GM12864 (cell line): ENCODE results near the gene SAMD3.

Experiments
- DNase-seq: peaks from one replicate; pipeline ENCODE4 v3.0.0-alpha.2; 2011; ENCODE audit warnings: low read depth
- H3K4me3 ChIP-seq: 2 replicates; pipeline ENCODE4 v1.5.1; 2011; ENCODE audit warnings: mild to moderate bottlenecking, low read depth, low read length, control low read depth
- CTCF ChIP-seq: IDR thresholded peaks from 2 replicates; pipeline ENCODE4 v1.5.1; 2011; ENCODE audit warnings: low read depth, mild to moderate bottlenecking, moderate library complexity, low read length, control low read depth, inconsistent platforms; ENCODE audit errors: missing control alignments

SAMD3 gene

GRCh38 chr6:130115036-130115435 lies 107.7 kb downstream of the SAMD3 start:
- DNase-seq: peak; percentile 80
- H3K4me3 ChIP-seq: no peak overlapping the region
- no peak for TF ChIP-seq CTCF

GRCh38 chr6:130113201-130113710 lies 109.5 kb downstream of the SAMD3 start:
- no peak for TF ChIP-seq CTCF
- no peak for DNase-seq
- no peak overlapping the region for H3K4me3 ChIP-seq

GRCh38 chr6:130111031-130111430 lies 111.7 kb downstream of the SAMD3 start:
- no peak overlapping the region for H3K4me3 ChIP-seq
- TF ChIP-seq CTCF: no peak
- no peak for DNase-seq

DNA sequence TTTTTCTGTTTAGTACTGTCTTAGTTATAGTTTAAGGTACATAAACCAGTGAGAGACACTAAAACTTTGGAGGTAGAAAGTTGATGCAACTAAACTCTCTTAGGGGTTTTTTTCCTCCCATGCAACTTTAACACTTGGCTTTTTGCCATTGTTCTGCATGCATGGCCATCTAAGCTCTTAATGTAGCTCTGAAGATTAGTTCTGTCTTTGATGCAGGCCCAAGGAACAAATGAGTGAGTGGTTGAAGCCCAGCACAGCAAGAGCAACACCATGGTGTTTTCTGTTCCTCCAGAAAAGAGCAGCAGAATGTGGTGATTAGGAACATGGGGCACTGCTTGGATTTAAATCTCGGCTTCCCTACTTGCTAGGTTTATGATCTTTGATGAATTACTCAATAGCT lies 115.0 kb downstream of the SAMD3 start:
- no peak for TF ChIP-seq CTCF
- DNase-seq: no peak
- no peak overlapping the region for H3K4me3 ChIP-seq

DNA sequence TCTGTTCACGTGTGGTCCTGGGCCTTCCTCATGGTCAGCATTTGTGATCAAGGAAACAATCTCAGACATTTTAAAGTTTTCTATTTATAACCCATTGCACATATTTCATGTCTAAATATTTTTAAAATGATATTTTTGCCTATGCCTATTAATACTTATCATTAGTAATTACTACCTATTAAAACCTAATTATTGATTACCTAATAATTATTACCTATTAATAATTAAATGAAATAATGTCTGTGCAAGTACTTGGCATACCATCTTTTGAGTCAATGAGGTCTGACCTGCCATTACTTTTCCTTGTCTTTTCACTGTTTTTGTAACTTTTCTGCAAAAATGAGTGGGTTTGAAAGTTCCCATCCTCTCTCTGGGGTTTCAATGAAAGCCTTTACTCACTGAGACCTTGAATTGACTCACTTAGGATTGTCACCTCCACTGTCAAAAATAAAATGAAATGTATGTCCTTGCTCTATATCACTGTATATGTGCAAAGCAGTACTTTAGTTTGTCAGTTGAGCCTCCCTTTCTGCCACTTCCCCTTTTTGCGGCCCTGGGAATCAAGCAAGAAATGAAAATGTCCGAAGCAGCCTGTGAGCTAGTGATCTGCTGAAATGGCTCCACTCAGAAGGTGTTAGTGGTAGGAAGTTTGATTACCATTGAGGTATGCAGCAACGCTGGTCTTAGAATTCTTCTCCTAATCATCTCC lies 116.6 kb downstream of the SAMD3 start:
- peak; percentile 42 for DNase-seq
- no peak for TF ChIP-seq CTCF

DNA sequence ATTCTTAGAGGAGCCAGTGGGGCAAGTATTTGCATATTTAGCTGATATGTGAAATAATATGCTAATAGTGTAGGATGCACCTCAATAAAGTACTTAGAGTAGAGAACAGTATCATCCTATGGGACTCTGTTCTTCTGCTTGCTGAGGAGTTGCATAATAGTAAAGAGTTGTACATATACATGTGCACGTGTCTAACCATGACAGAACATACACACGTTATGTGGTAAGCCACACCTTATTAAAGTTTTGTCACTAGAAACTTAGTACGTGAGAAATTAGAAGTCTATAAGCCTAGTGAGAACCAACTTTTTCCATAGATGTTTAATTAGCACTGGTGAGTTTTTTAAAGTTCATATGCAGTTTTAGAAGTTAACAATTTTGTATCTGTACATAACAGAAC lies 123.6 kb downstream of the SAMD3 start:
- TF ChIP-seq CTCF: no peak
- no peak overlapping the region for H3K4me3 ChIP-seq
- DNase-seq: no peak

More for the DNA sequence above, 116.6 kb downstream of the SAMD3 start:
- no peak overlapping the region for H3K4me3 ChIP-seq

DNA sequence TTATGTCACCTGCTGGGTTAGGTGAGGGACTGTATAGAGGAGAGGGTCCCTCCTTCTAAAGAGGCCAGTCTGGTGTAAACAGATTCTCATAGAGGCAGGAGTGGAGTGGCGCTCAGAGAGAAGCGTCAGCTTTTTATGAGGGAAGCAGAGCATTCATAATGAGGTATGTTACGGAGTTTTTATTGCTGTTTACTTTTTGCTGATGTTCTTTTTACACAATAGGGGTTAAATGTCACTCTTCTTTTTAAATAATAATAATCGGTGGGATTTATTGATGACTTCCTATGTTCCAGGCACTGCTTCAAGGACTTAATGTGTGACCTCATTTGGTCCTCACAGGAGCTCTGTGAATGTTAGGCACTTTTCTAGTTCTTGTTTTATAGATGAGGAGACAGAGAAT lies 124.4 kb downstream of the SAMD3 start:
- H3K4me3 ChIP-seq: no peak overlapping the region
- no peak for DNase-seq
- no peak for TF ChIP-seq CTCF
